HepG2 (cell line): ENCODE data around the gene FURIN. TPM values are rescaled to one million over a fixed set of nuclear protein-coding genes. Genes with fewer than 3 reads are reported as not detected.

Source experiments
- AHR ChIP-seq: IDR thresholded peaks from 2 replicates; pipeline ENCODE4 v1.6.1; 2018; ENCODE audit warnings: missing genetic modification reagents, missing compliant biosample characterization
- ATF2 ChIP-seq: sonication (generic); formaldehyde crosslinking; IDR thresholded peaks from 2 replicates; pipeline ENCODE4 v1.4.0; 2020; ENCODE audit warnings: missing genetic modification reagents
- BRCA1 ChIP-seq: sonication (generic); formaldehyde crosslinking; IDR thresholded peaks from 2 replicates; pipeline ENCODE4 v1.4.0; 2020; ENCODE audit warnings: missing genetic modification reagents
- CBX5 ChIP-seq: sonication (generic); formaldehyde crosslinking; IDR thresholded peaks from 2 replicates; pipeline ENCODE4 v1.4.0; 2020; ENCODE audit warnings: missing genetic modification reagents, borderline replicate concordance
- FOXA1 ChIP-seq, 2 experiments: fragments of 450-650 bp in 1 of 2; sonication (generic) in 1 of 2; formaldehyde crosslinking in 1 of 2; IDR thresholded peaks; 2 replicates each; pipeline versions ENCODE4 v1.4.0 to v1.6.1; 2016 to 2020; ENCODE audit warnings: missing genetic modification reagents in 1 of 2
- KAT8 ChIP-seq: IDR thresholded peaks from 2 replicates; pipeline ENCODE4 v1.6.1; 2016; ENCODE audit warnings: missing genetic modification reagents, missing compliant biosample characterization
- MATR3 ChIP-seq: sonication (generic); formaldehyde crosslinking; IDR thresholded peaks from 2 replicates; pipeline ENCODE4 v1.4.0; 2020; ENCODE audit warnings: missing genetic modification reagents
- MED1 ChIP-seq: sonication (generic); formaldehyde crosslinking; IDR thresholded peaks from 2 replicates; pipeline ENCODE4 v1.4.0; 2020; ENCODE audit warnings: missing genetic modification reagents
- NFKB2 ChIP-seq: sonication (generic); formaldehyde crosslinking; IDR thresholded peaks from 2 replicates; pipeline ENCODE4 v1.4.0; 2020; ENCODE audit warnings: missing genetic modification reagents, borderline replicate concordance
- RAD21 ChIP-seq: fragments of 450-650 bp; formaldehyde crosslinking; IDR thresholded peaks from 2 replicates; pipeline ENCODE4 v1.5.0; 2020; ENCODE audit warnings: mild to moderate bottlenecking
- RCOR2 ChIP-seq: IDR thresholded peaks from 2 replicates; pipeline ENCODE4 v1.6.1; 2016; ENCODE audit warnings: missing biosample characterization, missing genetic modification reagents
- RELA ChIP-seq: sonication (generic); formaldehyde crosslinking; IDR thresholded peaks from 2 replicates; pipeline ENCODE4 v1.4.0; 2020; ENCODE audit warnings: missing genetic modification reagents
- REPIN1 ChIP-seq: sonication (generic); formaldehyde crosslinking; IDR thresholded peaks from 2 replicates; pipeline ENCODE4 v1.8.0; 2022; ENCODE audit warnings: missing genetic modification reagents, low read depth, mild to moderate bottlenecking, borderline replicate concordance
- SCMH1 ChIP-seq: sonication (generic); formaldehyde crosslinking; IDR thresholded peaks from 2 replicates; pipeline ENCODE4 v1.9.0; 2021; ENCODE audit warnings: missing genetic modification reagents, mild to moderate bottlenecking, borderline replicate concordance
- SMAD1 ChIP-seq: sonication (generic); formaldehyde crosslinking; IDR thresholded peaks from 2 replicates; pipeline ENCODE4 v1.4.0; 2020; ENCODE audit warnings: missing genetic modification reagents, low read depth, mild to moderate bottlenecking, borderline replicate concordance
- SP5 ChIP-seq: IDR thresholded peaks from 2 replicates; pipeline ENCODE4 v1.6.1; 2016; ENCODE audit warnings: low read depth, borderline replicate concordance
- SYNCRIP ChIP-seq: fragments of 200-400 bp; formaldehyde crosslinking; IDR thresholded peaks from 2 replicates; pipeline ENCODE4 v1.6.1; 2018; ENCODE audit warnings: mild to moderate bottlenecking, low read depth, low read length; ENCODE audit not compliant: insufficient read depth
- TBX2 ChIP-seq: sonication (generic); formaldehyde crosslinking; IDR thresholded peaks from 2 replicates; pipeline ENCODE4 v1.5.0; 2020; ENCODE audit warnings: missing genetic modification reagents, mild to moderate bottlenecking, borderline replicate concordance
- ZBTB3 ChIP-seq: sonication (generic); formaldehyde crosslinking; IDR thresholded peaks from 2 replicates; pipeline ENCODE4 v1.4.0; 2020; ENCODE audit warnings: low read depth, mild to moderate bottlenecking, moderate library complexity, missing genetic modification reagents, borderline replicate concordance
- ZNF350 ChIP-seq: sonication (generic); formaldehyde crosslinking; IDR thresholded peaks from 2 replicates; pipeline ENCODE4 v1.4.0; 2020; ENCODE audit warnings: mild to moderate bottlenecking, low read depth, missing genetic modification reagents, borderline replicate concordance
- ZSCAN31 ChIP-seq: sonication (generic); formaldehyde crosslinking; IDR thresholded peaks from 2 replicates; pipeline ENCODE4 v1.5.0; 2020; ENCODE audit warnings: low read depth, mild to moderate bottlenecking, missing genetic modification reagents
- polyA plus RNA-seq, 8 experiments: library from polyadenylated mRNA; depleted of rRNA in 3 of 8; stranded (reverse) in 7 of 8; unstranded in 1 of 8; fragments of >200 nt; fragmentation: Illumina TruSeq in 4 of 8; extraction: Trizol in 4 of 8; gene quantifications; 2 replicates each; pipeline versions ENCODE4 v1.2.1 to v1.2.3, GENCODE V29; 2011 to 2016; ENCODE audit warnings: low read depth in 4 of 8, missing spikeins in 1 of 8, mixed read lengths in 1 of 8; ENCODE audit not compliant: insufficient read depth in 1 of 8
- total RNA-seq, 5 experiments: library from RNA; depleted of rRNA; stranded (reverse); fragments of >200 nt; fragmentation: Illumina TruSeq; extraction: Trizol; gene quantifications; 2 replicates each; pipeline ENCODE4 v1.2.3, GENCODE V29; 2016; ENCODE audit warnings: low read depth in 1 of 5
- TF ChIP-seq, protein P1 (sequence below): sonication (generic); formaldehyde crosslinking; IDR thresholded peaks from 2 replicates; pipeline ENCODE4 v1.4.0; 2020; ENCODE audit warnings: missing genetic modification reagents, borderline replicate concordance
- TF ChIP-seq, protein P2 (sequence below): sonication (generic); formaldehyde crosslinking; IDR thresholded peaks from 2 replicates; pipeline ENCODE4 v1.9.0; 2022; ENCODE audit warnings: low read depth, missing genetic modification reagents

The FURIN gene
- total and polyA plus RNA-seq, 2 of the 13 experiments (the other 11 are each of a cell fraction or from before 2014, with no cell fraction given) = 15.2 to 17.4 TPM

GRCh38 chr15:90902040-90902839 lies 33.9 kb downstream of the FURIN start (continued):
- TF ChIP-seq ZNF350 (CRISPR knock-in tag) (0 out of 2 replicates have a peak, but pooled peaks have one; percentile 32), RELA (CRISPR knock-in tag) (no peak), KAT8 (CRISPR knock-in tag) (peak; percentile 62), RCOR2 (CRISPR knock-in tag) (no peak), NFKB2 (CRISPR knock-in tag) (peak; percentile 47; the same call in 1 of the 2 replicates), BRCA1 (0 out of 2 replicates have a peak, but pooled peaks have one; percentile 70), SCMH1 (no peak), REPIN1 (CRISPR knock-in tag) (0 out of 2 replicates have a peak, but pooled peaks have one; percentile 38), MED1 (0 out of 2 replicates have a peak, but pooled peaks have one; percentile 14), ATF2 (CRISPR knock-in tag) (peak; percentile 63; the same call in 1 of the 2 replicates), AHR (CRISPR knock-in tag) (peak; percentile 72; the same call in 1 of the 2 replicates), TBX2 (CRISPR knock-in tag) (0 out of 2 replicates have a peak, but pooled peaks have one; percentile 23), RAD21 (peak; percentile 52; the same call in 1 of the 2 replicates), ZSCAN31 (CRISPR knock-in tag) (0 out of 2 replicates have a peak, but pooled peaks have one; percentile 40), FOXA1 (IDR thresholded peaks at IDR 0.05) (no peak), FOXA1 (CRISPR knock-in tag; IDR thresholded peaks at IDR 0.05) (0 out of 2 replicates have a peak, but pooled peaks have one; percentile 18), MATR3 (CRISPR knock-in tag) (no peak), CBX5 (CRISPR knock-in tag) (peak; percentile 72; the same call in 1 of the 2 replicates), SYNCRIP (no peak), SMAD1 (CRISPR knock-in tag) (no peak), ZBTB3 (CRISPR knock-in tag) (no peak), SP5 (CRISPR knock-in tag) (peak; percentile 11; the same call in 1 of the 2 replicates)
- TF ChIP-seq, protein P1, sequence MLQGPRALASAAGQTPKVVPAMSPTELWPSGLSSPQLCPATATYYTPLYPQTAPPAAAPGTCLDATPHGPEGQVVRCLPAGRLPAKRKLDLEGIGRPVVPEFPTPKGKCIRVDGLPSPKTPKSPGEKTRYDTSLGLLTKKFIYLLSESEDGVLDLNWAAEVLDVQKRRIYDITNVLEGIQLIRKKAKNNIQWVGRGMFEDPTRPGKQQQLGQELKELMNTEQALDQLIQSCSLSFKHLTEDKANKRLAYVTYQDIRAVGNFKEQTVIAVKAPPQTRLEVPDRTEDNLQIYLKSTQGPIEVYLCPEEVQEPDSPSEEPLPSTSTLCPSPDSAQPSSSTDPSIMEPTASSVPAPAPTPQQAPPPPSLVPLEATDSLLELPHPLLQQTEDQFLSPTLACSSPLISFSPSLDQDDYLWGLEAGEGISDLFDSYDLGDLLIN (CRISPR knock-in tag) = no peak
- TF ChIP-seq, protein P2, sequence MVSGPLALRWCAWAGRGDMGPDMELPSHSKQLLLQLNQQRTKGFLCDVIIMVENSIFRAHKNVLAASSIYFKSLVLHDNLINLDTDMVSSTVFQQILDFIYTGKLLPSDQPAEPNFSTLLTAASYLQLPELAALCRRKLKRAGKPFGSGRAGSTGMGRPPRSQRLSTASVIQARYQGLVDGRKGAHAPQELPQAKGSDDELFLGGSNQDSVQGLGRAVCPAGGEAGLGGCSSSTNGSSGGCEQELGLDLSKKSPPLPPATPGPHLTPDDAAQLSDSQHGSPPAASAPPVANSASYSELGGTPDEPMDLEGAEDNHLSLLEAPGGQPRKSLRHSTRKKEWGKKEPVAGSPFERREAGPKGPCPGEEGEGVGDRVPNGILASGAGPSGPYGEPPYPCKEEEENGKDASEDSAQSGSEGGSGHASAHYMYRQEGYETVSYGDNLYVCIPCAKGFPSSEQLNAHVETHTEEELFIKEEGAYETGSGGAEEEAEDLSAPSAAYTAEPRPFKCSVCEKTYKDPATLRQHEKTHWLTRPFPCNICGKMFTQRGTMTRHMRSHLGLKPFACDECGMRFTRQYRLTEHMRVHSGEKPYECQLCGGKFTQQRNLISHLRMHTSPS = peak; percentile 32; the same call in 1 of the 2 replicates
